CD4-positive, alpha-beta memory T cell (primary cell): ENCODE measurements around the gene HEATR3. TPM values are rescaled to one million over a fixed set of nuclear protein-coding genes. Genes with fewer than 3 reads are reported as not detected.

Source experiments
- CTCF ChIA-PET: fragments of 350-600 bp; sonication (Branson Sonifier 250); formaldehyde crosslinking; loops from one replicate; lab custom pipeline; 2021; ENCODE audit warnings: inconsistent platforms; ENCODE audit not compliant: partially characterized antibody; lab: Charles Lee
- POLR2A ChIA-PET: fragments of 350-600 bp; sonication (Branson Sonifier 250); formaldehyde crosslinking; loops from one replicate; lab custom pipeline; 2021; ENCODE audit not compliant: partially characterized antibody; lab: Charles Lee
- DNase-seq, 5 donors: peaks; one replicate each; pipeline versions ENCODE4 v3.0.0 to v3.0.0-alpha.2; 2020 to 2022; ENCODE audit warnings: mixed read lengths in 1 of 5
- H3K27ac ChIP-seq: one replicate; pipeline ENCODE4 v1.7.0; 2013; ENCODE audit warnings: low read depth, low read length
- H3K27me3 ChIP-seq: 2 replicates; pipeline ENCODE4 v1.7.0; 2013; ENCODE audit warnings: mild to moderate bottlenecking, low read length, moderate library complexity; ENCODE audit not compliant: insufficient read depth
- H3K36me3 ChIP-seq: 2 replicates; pipeline ENCODE4 v1.7.0; 2013; ENCODE audit warnings: mild to moderate bottlenecking, low read length, moderate library complexity; ENCODE audit not compliant: insufficient read depth
- H3K4me1 ChIP-seq: 2 replicates; pipeline ENCODE4 v1.7.0; 2013; ENCODE audit warnings: mild to moderate bottlenecking, low read length, moderate library complexity; ENCODE audit not compliant: insufficient read depth
- H3K4me3 ChIP-seq, 2 donors: one replicate each; pipeline ENCODE4 v1.7.0; 2013; ENCODE audit warnings: low read length in 2 of 2, mild to moderate bottlenecking in 1 of 2
- H3K9me3 ChIP-seq, 2 donors: one replicate each; pipeline ENCODE4 v1.7.0; 2013; ENCODE audit warnings: low read length in 2 of 2, control low read depth in 1 of 2; ENCODE audit not compliant: control insufficient read depth in 1 of 2
- H3K27ac Mint-ChIP-seq, 7 donors: one replicate each; pipeline ENCODE4 v1.8.0; 2020 to 2021; ENCODE audit warnings: mixed read lengths in 7 of 7, mild to moderate bottlenecking in 6 of 7, inconsistent platforms in 3 of 7, moderate library complexity in 3 of 7
- H3K27me3 Mint-ChIP-seq, 2 donors: one replicate each; pipeline ENCODE4 v1.8.0; 2020 to 2021; ENCODE audit warnings: mixed read lengths in 2 of 2
- H3K36me3 Mint-ChIP-seq, 2 donors: one replicate each; pipeline ENCODE4 v1.8.0; 2020 to 2021; ENCODE audit warnings: mixed read lengths in 2 of 2, inconsistent platforms in 1 of 2, mild to moderate bottlenecking in 1 of 2
- H3K4me1 Mint-ChIP-seq, 4 donors: one replicate each; pipeline ENCODE4 v1.8.0; 2020 to 2021; ENCODE audit warnings: mixed read lengths in 4 of 4, mild to moderate bottlenecking in 1 of 4
- H3K4me3 Mint-ChIP-seq, 8 donors: one replicate each; pipeline ENCODE4 v1.8.0; 2020 to 2021; ENCODE audit warnings: mixed read lengths in 8 of 8, mild to moderate bottlenecking in 7 of 8, moderate library complexity in 6 of 8, inconsistent platforms in 3 of 8
- H3K9me3 Mint-ChIP-seq, 8 donors: one replicate each; pipeline ENCODE4 v1.8.0; 2020 to 2021; ENCODE audit warnings: mixed read lengths in 8 of 8, mild to moderate bottlenecking in 5 of 8, inconsistent platforms in 3 of 8, moderate library complexity in 1 of 8
- intact Hi-C: fragments of 100-400 bp; cut with micrococcal nuclease; formaldehyde crosslinking; loops from one replicate; pipeline ENCODE4 v1.15.1; 2023
- polyA plus RNA-seq, 2 donors: library from polyadenylated mRNA; unstranded; fragments of 300-500 nt; fragmentation: Illumina TruSeq; gene quantifications; one replicate each; pipeline ENCODE4 v1.2.3, GENCODE V29; 2021
- total RNA-seq, 2 experiments: library from RNA; stranded (reverse); gene quantifications; one replicate each; pipeline ENCODE4 v1.2.3, GENCODE V29; 2021

Gene HEATR3, protein sequence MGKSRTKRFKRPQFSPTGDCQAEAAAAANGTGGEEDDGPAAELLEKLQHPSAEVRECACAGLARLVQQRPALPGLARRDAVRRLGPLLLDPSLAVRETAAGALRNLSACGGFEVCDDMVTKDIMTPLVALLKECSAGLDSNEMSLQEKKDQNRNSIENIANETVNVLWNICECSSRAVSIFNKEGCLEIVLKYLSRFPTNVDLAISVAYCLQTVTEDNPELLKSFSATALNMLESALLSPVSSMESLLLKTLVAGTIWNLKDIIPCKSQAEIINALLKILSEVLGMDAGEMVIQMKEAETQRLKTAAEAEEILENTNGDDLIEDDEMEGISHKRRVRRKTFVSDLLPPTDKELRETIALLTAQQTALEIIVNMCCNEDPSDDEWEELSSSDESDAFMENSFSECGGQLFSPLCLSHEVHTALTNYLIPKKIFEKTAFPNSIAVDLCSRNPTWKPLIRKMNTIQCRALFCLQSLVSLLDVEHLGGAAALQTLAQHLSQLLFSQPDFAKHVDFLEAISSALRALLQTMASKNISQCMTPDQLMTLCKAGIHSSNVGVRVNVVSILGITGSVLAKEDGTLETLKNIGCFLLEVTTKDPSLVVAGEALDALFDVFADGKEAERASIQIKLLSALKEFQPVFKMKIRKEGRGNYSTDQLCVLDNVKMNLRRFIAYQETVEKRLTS
- total RNA-seq (10 to 100 TPM; 20.5 to 25.6 TPM), polyA plus RNA-seq (1 to 10 TPM; 3.2 to 5.7 TPM)

DNA sequence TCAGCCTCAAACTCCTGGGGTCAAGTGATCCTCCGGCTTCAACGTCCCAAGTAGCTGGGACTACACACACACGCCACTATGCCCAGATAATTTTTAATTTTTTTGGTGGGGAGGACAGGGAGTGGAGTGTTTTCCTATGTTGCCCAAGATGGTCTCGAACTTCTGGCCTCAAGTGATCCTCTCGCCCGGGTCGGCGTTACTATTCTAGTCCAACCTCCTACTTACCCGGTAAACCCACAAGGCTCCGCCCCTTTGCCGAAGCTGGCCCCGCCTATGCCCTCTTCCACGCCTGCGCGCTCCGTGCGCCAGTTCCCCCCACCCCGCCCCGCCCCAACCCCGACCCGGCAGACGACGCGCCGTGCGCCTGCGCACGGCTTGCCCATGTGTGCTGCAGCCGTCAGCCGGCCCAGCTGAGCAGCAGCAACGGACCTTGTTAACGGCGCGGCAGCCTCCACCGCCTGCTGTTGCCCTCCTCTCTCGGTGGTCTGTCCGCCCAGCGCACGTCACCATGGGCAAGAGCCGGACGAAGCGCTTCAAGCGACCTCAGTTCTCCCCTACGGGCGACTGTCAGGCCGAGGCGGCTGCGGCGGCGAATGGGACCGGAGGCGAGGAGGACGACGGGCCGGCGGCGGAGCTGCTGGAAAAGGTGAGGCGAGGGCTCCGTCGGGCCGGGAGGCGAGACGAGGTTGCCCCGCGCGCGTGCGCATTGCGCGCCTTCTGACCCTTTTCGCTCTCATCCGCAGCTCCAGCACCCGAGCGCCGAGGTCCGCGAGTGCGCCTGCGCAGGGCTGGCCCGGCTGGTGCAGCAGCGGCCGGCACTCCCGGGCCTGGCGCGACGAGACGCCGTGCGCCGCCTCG is at the start of gene HEATR3:
HEATR3 (plus strand) TSS at position 347 of the 858 bp plus-strand sequence; CDS start at position 509, 162 bp downstream.
- Mint-ChIP-seq H3K4me3 (peak within 1 kb of the TSS; percentile 90 to 97 (median 93)), H3K9me3 (no peaks in the 10 kb centered on the region), H3K27me3 (no peaks in the 10 kb centered on the region), H3K36me3 (peaks cover 11 to 22% of the 10 kb centered on the region in 2 donors), H3K4me1 (peaks cover 28 to 47% (median 35%) of the 10 kb centered on the region in 4 donors), H3K27ac (peak within 1 kb of the TSS; percentile 77 to 96 (median 94))
- DNase-seq, result peak; percentile 89 to 92 (median 91)
- POLR2A ChIA-PET, result interaction anchor here (0.5 to 3.5 kb wide), 12 partner anchors 20 to 740 kb away, joined by 3 to 32 read pairs (median 4); partner anchors contain the start of genes BRD7, CNEP1R1 and TENT4B
- intact Hi-C loops, result loop anchor here (1.0 to 5.0 kb wide), 5 partner anchors 41 to 676 kb away; partner anchors contain the start of genes BRD7, CNEP1R1 and CYLD
- CTCF ChIA-PET, result interaction anchor here (0.8 to 3.2 kb wide), 4 partner anchors 40 to 599 kb away, joined by 4 to 23 read pairs (median 14); partner anchors contain the start of gene CNEP1R1
- H3K4me1 ChIP-seq, result peaks cover 33% of the 10 kb centered on the region
- no peaks in the 10 kb centered on the region for H3K9me3 ChIP-seq
- peak within 1 kb of the TSS; percentile 82 to 98 for H3K4me3 ChIP-seq
- no peaks in the 10 kb centered on the region for H3K27me3 ChIP-seq
- H3K27ac ChIP-seq, result peak within 1 kb of the TSS; percentile 79
- peaks cover 9% of the 10 kb centered on the region for H3K36me3 ChIP-seq

DNA sequence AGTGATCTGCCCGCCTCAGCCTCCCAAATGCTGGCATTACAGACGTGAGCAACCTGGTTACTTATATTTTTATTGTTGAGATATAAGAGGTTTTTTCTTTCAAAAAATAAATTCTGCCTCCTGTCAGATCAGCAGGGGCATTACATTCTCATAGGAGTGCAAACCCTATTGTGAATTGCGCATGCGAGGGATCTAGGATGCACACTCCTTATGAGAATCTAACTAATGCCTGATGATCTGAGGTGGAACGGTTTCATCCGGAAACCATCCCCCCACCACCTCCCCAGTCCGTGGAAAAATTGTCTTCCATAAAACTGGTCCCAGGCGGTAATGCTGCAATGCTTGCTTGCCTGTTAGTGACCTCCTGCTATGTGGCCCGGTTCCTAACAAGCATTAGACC is 48.2 kb upstream of the HEATR3 start:
- Histone ChIP-seq H3K27ac (no peak overlapping the region), H3K9me3 (no peaks in the 10 kb centered on the region), H3K27me3 (no peaks in the 10 kb centered on the region), H3K36me3 (no peaks in the 10 kb centered on the region), H3K4me1 (no peaks in the 10 kb centered on the region), H3K4me3 (no peak overlapping the region)
- ChIA-PET CTCF (interaction anchor here (0.6 kb wide), 1 partner anchor 397 kb away, joined by 5 read pairs; no protein-coding TSS in a partner anchor), POLR2A (no interaction called here)
- peaks cover 0 to 8% (median 1%) of the 10 kb centered on the region in 4 donors for H3K4me1 Mint-ChIP-seq
- peaks cover 2 to 8% of the 10 kb centered on the region in 2 donors for H3K27me3 Mint-ChIP-seq
- no peak for DNase-seq
- no peaks in the 10 kb centered on the region for H3K9me3 Mint-ChIP-seq
- H3K27ac Mint-ChIP-seq, result no peak overlapping the region
- H3K36me3 Mint-ChIP-seq, result no peaks in the 10 kb centered on the region
- no peak overlapping the region for H3K4me3 Mint-ChIP-seq
- intact Hi-C loops, result no loop called here

DNA sequence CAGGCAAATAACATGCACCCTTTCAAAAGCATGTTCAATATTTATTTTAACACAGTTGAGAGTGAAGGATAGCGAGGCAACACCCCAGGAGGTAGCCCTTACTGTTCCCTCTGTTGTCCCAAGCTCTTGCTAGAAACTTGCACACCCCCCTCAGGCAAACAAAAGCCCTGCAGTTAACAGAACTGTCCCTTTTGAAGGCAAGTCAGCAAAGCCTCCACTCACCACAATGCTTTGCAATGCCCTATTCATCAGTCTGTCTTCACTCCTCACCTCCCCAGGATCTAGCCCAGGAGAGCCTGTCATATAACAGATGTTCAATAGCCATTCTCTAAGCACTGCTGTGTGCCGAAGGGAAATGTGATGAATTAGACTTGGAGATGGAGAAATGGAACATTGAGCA is 44.2 kb upstream of the HEATR3 start:
- peaks cover 2 to 6% of the 10 kb centered on the region in 2 donors for H3K27me3 Mint-ChIP-seq
- H3K36me3 Mint-ChIP-seq, result peaks cover 0 to 12% of the 10 kb centered on the region in 2 donors
- Histone ChIP-seq H3K9me3 (no peaks in the 10 kb centered on the region), H3K4me1 (peaks cover 18% of the 10 kb centered on the region), H3K27ac (no peak overlapping the region), H3K27me3 (no peaks in the 10 kb centered on the region), H3K36me3 (no peaks in the 10 kb centered on the region), H3K4me3 (no peak overlapping the region)
- ChIA-PET CTCF (interaction anchor here (1.1 to 1.4 kb wide), 2 partner anchors 189 to 785 kb away, joined by 3 to 4 read pairs; no protein-coding TSS in a partner anchor), POLR2A (no interaction called here)
- peak overlapping the region in 1 of 7 donors; percentile 36 for H3K27ac Mint-ChIP-seq
- intact Hi-C loops, result no loop called here
- no peaks in the 10 kb centered on the region for H3K9me3 Mint-ChIP-seq
- peaks cover 14 to 22% (median 16%) of the 10 kb centered on the region in 4 donors for H3K4me1 Mint-ChIP-seq
- DNase-seq, result peak in 1 of 5 donors; percentile 3
- H3K4me3 Mint-ChIP-seq, result no peak overlapping the region

DNA sequence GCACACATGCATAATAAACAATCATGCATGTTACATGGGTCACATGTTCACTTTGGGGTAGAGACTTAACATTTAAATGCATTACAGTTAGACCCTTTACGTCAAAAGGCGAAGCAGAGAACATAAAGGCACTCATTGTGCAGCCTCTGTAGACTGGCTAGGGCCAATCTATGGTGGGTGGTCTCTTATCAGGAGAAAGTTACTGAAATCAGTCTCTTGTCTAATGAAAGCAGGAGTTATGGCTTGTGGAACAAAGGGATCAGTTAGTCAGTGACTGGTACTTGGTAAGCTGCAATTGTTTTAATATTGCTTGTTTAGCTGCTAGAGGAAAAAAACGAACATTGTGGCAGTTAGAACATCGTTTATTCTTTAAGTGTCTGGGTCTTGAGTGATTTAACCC is 42.1 kb upstream of the HEATR3 start:
- Mint-ChIP-seq H3K27me3 (peaks cover 2 to 6% of the 10 kb centered on the region in 2 donors), H3K27ac (peak overlapping the region in 4 of 7 donors; percentile 15 to 97 (median 41)), H3K4me3 (peak overlapping the region in 1 of 8 donors; percentile 21), H3K4me1 (peaks cover 16 to 27% (median 21%) of the 10 kb centered on the region in 4 donors), H3K9me3 (no peaks in the 10 kb centered on the region), H3K36me3 (peaks cover 0 to 13% of the 10 kb centered on the region in 2 donors)
- DNase-seq, result no peak
- H3K4me3 ChIP-seq, result no peak overlapping the region
- no peaks in the 10 kb centered on the region for H3K9me3 ChIP-seq
- intact Hi-C loops, result no loop called here
- peaks cover 34% of the 10 kb centered on the region for H3K4me1 ChIP-seq
- no peaks in the 10 kb centered on the region for H3K27me3 ChIP-seq
- CTCF ChIA-PET, result interaction anchor here (0.5 to 5.2 kb wide), 6 partner anchors 187 to 793 kb away, joined by 3 to 121 read pairs (median 24); no protein-coding TSS in a partner anchor
- H3K27ac ChIP-seq, result no peak overlapping the region
- no peaks in the 10 kb centered on the region for H3K36me3 ChIP-seq
- POLR2A ChIA-PET, result interaction anchor here (0.6 to 1.4 kb wide), 3 partner anchors 45 to 643 kb away, joined by 3 read pairs; no protein-coding TSS in a partner anchor

DNA sequence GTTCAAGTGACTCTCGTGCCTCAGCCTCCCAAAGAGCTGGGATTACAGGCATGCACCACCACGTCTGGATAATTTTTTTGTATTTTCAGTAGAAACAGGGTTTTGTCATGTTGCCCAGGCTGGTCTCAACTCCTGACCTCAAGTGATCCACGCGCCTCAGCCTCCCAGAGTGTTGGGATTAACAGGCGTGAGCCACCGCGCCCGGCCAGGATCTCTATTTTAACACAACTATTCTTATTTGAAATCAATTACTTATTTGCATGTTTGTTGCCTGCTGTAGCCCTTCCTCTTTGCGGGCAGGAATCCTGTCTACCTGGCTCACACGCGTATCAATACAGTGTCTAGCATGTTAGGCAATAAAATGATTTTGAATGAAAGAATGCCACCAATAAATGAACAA is 41.6 kb upstream of the HEATR3 start:
- CTCF ChIA-PET, result interaction anchor here (0.5 to 5.2 kb wide), 40 partner anchors 9 to 792 kb away, joined by 3 to 121 read pairs (median 6); partner anchors contain the start of genes CYLD, HEATR3 and SNX20
- Mint-ChIP-seq H3K4me3 (peak overlapping the region in 6 of 8 donors; percentile 88 to 99 (median 96)), H3K4me1 (peaks cover 18 to 28% (median 22%) of the 10 kb centered on the region in 4 donors), H3K36me3 (peaks cover 0 to 15% of the 10 kb centered on the region in 2 donors), H3K27me3 (peaks cover 0 to 6% of the 10 kb centered on the region in 2 donors), H3K9me3 (no peaks in the 10 kb centered on the region), H3K27ac (peak overlapping the region; percentile 91 to 99 (median 96))
- Histone ChIP-seq H3K27me3 (no peaks in the 10 kb centered on the region), H3K9me3 (no peaks in the 10 kb centered on the region), H3K27ac (peak overlapping the region; percentile 75), H3K4me3 (no peak overlapping the region), H3K36me3 (no peaks in the 10 kb centered on the region), H3K4me1 (peaks cover 34% of the 10 kb centered on the region)
- POLR2A ChIA-PET, result interaction anchor here (1.4 to 2.4 kb wide), 6 partner anchors 10 to 643 kb away, joined by 3 to 32 read pairs (median 5); partner anchors contain the start of gene HEATR3
- DNase-seq, result peak in 2 of 5 donors; percentile 0 to 2
- intact Hi-C loops, result no loop called here
